Activated CD4-positive, alpha-beta T cell treated with anti-CD3 and anti-CD28 coated beads for 48 hours (primary cell): ENCODE results near the gene NMNAT3.

Experiments
- DNase-seq: peaks from one replicate; pipeline ENCODE4 v3.0.0-alpha.2; 2020

NMNAT3 gene

GRCh38 chr3:139517321-139518065 lies 160.3 kb downstream of the NMNAT3 start:
- no peak for DNase-seq

GRCh38 chr3:139514741-139515140 lies 163.0 kb downstream of the NMNAT3 start:
- DNase-seq: no peak
